Neuronal stem cell (in vitro differentiated cells): Measurements from ENCODE around the gene UFD1.

Source experiments
- DNase-seq: peaks from one replicate; pipeline ENCODE4 v3.0.0-alpha.2; 2013; ENCODE audit warnings: low spot score
- H2AFZ ChIP-seq: one replicate; pipeline ENCODE4 v1.6.1; 2013; ENCODE audit warnings: mild to moderate bottlenecking, low read length, inconsistent platforms
- H2AK5ac ChIP-seq: 2 replicates; pipeline ENCODE4 v1.6.1; 2013; ENCODE audit warnings: low read depth, mild to moderate bottlenecking, inconsistent platforms, low read length, moderate library complexity, mixed read lengths
- H2BK120ac ChIP-seq: 2 replicates; pipeline ENCODE4 v1.6.1; 2013; ENCODE audit warnings: low read depth, mild to moderate bottlenecking, inconsistent platforms, low read length, moderate library complexity, mixed read lengths
- H2BK12ac ChIP-seq: one replicate; pipeline ENCODE4 v1.6.1; 2013; ENCODE audit warnings: low read length, inconsistent platforms
- H2BK15ac ChIP-seq: 2 replicates; pipeline ENCODE4 v1.6.1; 2013; ENCODE audit warnings: mild to moderate bottlenecking, low read length, inconsistent platforms, mixed read lengths
- H2BK5ac ChIP-seq: one replicate; pipeline ENCODE4 v1.6.1; 2013; ENCODE audit warnings: inconsistent platforms, mild to moderate bottlenecking, low read length, moderate library complexity
- H3K14ac ChIP-seq: one replicate; pipeline ENCODE4 v1.6.1; 2013; ENCODE audit warnings: low read length, inconsistent platforms
- H3K18ac ChIP-seq: 2 replicates; pipeline ENCODE4 v1.6.1; 2013; ENCODE audit warnings: low read length, inconsistent platforms
- H3K23ac ChIP-seq: 2 replicates; pipeline ENCODE4 v1.6.1; 2013; ENCODE audit warnings: low read depth, mild to moderate bottlenecking, mixed read lengths, low read length, inconsistent platforms; ENCODE audit not compliant: poor library complexity
- H3K27ac ChIP-seq: replicated peaks from 3 replicates; pipeline ENCODE4 v1.5.1; 2013; ENCODE audit warnings: low read length, inconsistent platforms
- H3K27me3 ChIP-seq, 3 experiments: 2 replicates each; pipeline ENCODE4 v1.6.1; 2013; ENCODE audit warnings: low read length in 3 of 3, mild to moderate bottlenecking in 2 of 3, inconsistent platforms in 1 of 3, low read depth in 1 of 3, mixed read lengths in 1 of 3, moderate library complexity in 1 of 3; ENCODE audit not compliant: control insufficient read depth in 3 of 3, insufficient read depth in 3 of 3
- H3K36me3 ChIP-seq, 2 donors: replicated peaks in 1 of 2; 2 replicates each; pipeline ENCODE4 v1.6.1; 2013; ENCODE audit warnings: low read length in 2 of 2; ENCODE audit not compliant: control insufficient read depth in 2 of 2, insufficient read depth in 2 of 2
- H3K4ac ChIP-seq: 2 replicates; pipeline ENCODE4 v1.6.1; 2013; ENCODE audit warnings: inconsistent platforms, mild to moderate bottlenecking, low read length, moderate library complexity
- H3K4me1 ChIP-seq, 2 donors: 1 replicate in 1 of 2; 2 replicates in 1 of 2; pipeline ENCODE4 v1.6.1; 2013; ENCODE audit warnings: low read length in 2 of 2, low read depth in 1 of 2; ENCODE audit not compliant: control insufficient read depth in 2 of 2, insufficient read depth in 1 of 2
- H3K4me2 ChIP-seq: one replicate; pipeline ENCODE4 v1.6.1; 2013; ENCODE audit warnings: mild to moderate bottlenecking, low read length, inconsistent platforms; ENCODE audit not compliant: insufficient read depth, poor library complexity, severe bottlenecking
- H3K4me3 ChIP-seq, 2 donors: 2 replicates each; pipeline ENCODE4 v1.5.1; 2013; ENCODE audit warnings: low read length in 2 of 2, mild to moderate bottlenecking in 2 of 2, inconsistent platforms in 1 of 2, moderate library complexity in 1 of 2
- H3K79me1 ChIP-seq: one replicate; pipeline ENCODE4 v1.6.1; 2013; ENCODE audit warnings: low read depth, mild to moderate bottlenecking, inconsistent platforms, low read length, moderate library complexity
- H3K9ac ChIP-seq: one replicate; pipeline ENCODE4 v1.6.1; 2013; ENCODE audit warnings: mild to moderate bottlenecking, low read depth, low read length, inconsistent platforms; ENCODE audit not compliant: poor library complexity
- H3K9me3 ChIP-seq, 2 donors: replicated peaks in 1 of 2; 2 replicates each; pipeline versions ENCODE3 to v1.6.1; 2013; ENCODE audit warnings: low read length in 2 of 2, mild to moderate bottlenecking in 2 of 2, inconsistent platforms in 1 of 2, low read depth in 1 of 2, mixed read lengths in 1 of 2, moderate library complexity in 1 of 2; ENCODE audit not compliant: control insufficient read depth in 2 of 2, insufficient read depth in 1 of 2
- H4K8ac ChIP-seq: one replicate; pipeline ENCODE4 v1.6.1; 2013; ENCODE audit warnings: low read depth, mild to moderate bottlenecking, inconsistent platforms, low read length, moderate library complexity
- H4K91ac ChIP-seq: one replicate; pipeline ENCODE4 v1.6.1; 2013; ENCODE audit warnings: low read length, low read depth, mild to moderate bottlenecking, inconsistent platforms; ENCODE audit not compliant: poor library complexity
- WGBS, 2 donors: extraction: QIAGEN DNeasy Blood & Tissue Kit; methylation state at CpG; one replicate each; pipeline ENCODE4 v1.1.7; 2013; ENCODE audit warnings: missing lambda C conversion rate in 2 of 2, mixed read lengths in 1 of 2; ENCODE audit not compliant: insufficient read length in 2 of 2, insufficient replicate concordance in 1 of 2; ENCODE audit errors: extremely low coverage in 2 of 2; 5-methylcytosine and 5-hydroxymethylcytosine counted together

UFD1 gene

DNA sequence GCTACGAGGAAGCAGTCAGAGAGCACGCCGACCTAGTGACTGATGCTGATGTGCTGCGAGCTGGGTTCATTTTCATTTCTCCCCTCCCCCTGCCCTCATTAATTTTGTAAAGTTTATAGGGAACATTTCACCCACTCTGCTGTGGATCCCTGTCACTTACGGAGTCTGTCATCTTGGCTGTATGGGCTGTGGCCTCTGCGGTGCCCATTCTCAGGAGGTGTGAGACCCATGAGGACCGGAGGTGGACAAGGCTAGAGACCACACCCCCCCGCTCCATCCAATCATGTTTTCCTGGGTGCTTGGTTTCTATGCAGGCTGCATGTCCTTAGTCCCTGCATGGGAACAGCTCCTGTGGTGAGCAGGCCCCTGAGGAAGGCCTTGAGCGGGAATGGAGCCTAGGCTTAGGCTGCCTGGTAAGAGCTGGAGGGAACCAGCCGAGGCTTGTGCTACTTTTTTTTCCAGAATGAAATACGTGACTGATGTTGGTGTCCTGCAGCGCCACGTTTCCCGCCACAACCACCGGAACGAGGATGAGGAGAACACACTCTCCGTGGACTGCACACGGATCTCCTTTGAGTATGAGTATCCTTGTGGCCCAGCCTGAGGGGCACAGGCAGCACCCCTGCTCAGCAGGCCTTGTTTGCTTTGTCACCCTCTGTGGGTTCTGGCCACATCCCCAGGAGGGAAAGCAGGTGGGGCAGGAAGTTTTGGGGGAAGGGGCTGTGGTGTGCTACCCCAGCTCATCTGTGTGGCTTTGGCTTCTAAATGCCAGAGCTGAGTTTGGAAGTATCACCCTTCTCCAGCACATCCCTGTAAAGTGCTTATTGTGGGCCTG is 26.1 kb upstream of the UFD1 start:
- no peak overlapping the region for H2BK12ac ChIP-seq
- no peaks in the 10 kb centered on the region for H3K9me3 ChIP-seq
- H2BK15ac ChIP-seq, result no peak overlapping the region

DNA sequence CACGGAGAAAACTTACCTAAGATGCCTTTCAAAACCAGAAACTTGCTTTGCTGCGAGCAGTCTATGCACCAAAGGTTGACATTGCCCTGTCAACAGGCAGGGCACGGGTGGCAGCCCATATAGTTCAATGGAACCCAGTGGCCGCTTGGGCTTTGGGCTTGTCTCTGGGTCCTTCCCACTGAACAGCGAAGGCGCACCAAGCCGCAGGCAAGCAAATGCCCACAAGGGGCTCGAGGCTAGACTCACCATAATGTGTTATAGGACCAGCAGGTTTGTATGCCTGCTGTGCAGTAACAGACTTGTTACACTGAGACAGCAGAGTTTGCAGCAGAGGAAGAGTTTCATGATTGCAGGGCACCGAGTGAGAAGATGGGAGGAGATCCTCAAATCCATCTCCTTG is 24.9 kb upstream of the UFD1 start:
- H2BK5ac ChIP-seq, result no peak overlapping the region
- no peak overlapping the region for H2AK5ac ChIP-seq
- no peaks in the 10 kb centered on the region for H3K9me3 ChIP-seq
- no peak overlapping the region for H3K4ac ChIP-seq
- H3K18ac ChIP-seq, result no peak overlapping the region
- no peak overlapping the region for H3K4me2 ChIP-seq
- H3K27me3 ChIP-seq, result no peaks in the 10 kb centered on the region
- no peak overlapping the region for H2BK15ac ChIP-seq
- no peak overlapping the region for H3K27ac ChIP-seq
- no peak overlapping the region for H3K9ac ChIP-seq
- H2AFZ ChIP-seq, result no peak overlapping the region
- WGBS, 2 donors, result no CpG with 5 or more reads among the region's 9 CpGs
- no peaks in the 10 kb centered on the region for H3K4me1 ChIP-seq
- peaks cover 29 to 87% of the 10 kb centered on the region in 2 donors for H3K36me3 ChIP-seq
- peaks cover 6% of the 10 kb centered on the region for H3K79me1 ChIP-seq
- no peak overlapping the region for H2BK12ac ChIP-seq
- H3K14ac ChIP-seq, result no peak overlapping the region
- H4K8ac ChIP-seq, result no peak overlapping the region
- no peak overlapping the region for H4K91ac ChIP-seq
- no peak for DNase-seq
- H2BK120ac ChIP-seq, result no peak overlapping the region
- H3K4me3 ChIP-seq, result no peak overlapping the region
- no peak overlapping the region for H3K23ac ChIP-seq

More for the DNA sequence above, 26.1 kb upstream of the UFD1 start:
- H3K36me3 ChIP-seq, result peaks cover 29 to 87% of the 10 kb centered on the region in 2 donors
- no peak overlapping the region for H2BK120ac ChIP-seq
- peak overlapping the region; percentile 82 for H3K23ac ChIP-seq
- H4K91ac ChIP-seq, result no peak overlapping the region
- H3K14ac ChIP-seq, result peak overlapping the region; percentile 50
- H3K27ac ChIP-seq, result no peak overlapping the region
- WGBS, 2 donors, result no CpG with 5 or more reads among the region's 18 CpGs
- H3K4me1 ChIP-seq, result no peaks in the 10 kb centered on the region
- H2BK5ac ChIP-seq, result peak overlapping the region; percentile 71
- H3K9ac ChIP-seq, result no peak overlapping the region
- H3K4ac ChIP-seq, result no peak overlapping the region
- H3K79me1 ChIP-seq, result peaks cover 5% of the 10 kb centered on the region
- no peak overlapping the region for H2AFZ ChIP-seq
- H3K4me2 ChIP-seq, result no peak overlapping the region
- no peak for DNase-seq
- H3K18ac ChIP-seq, result no peak overlapping the region
- no peak overlapping the region for H4K8ac ChIP-seq
- H3K27me3 ChIP-seq, result no peaks in the 10 kb centered on the region
- no peak overlapping the region for H2AK5ac ChIP-seq
- H3K4me3 ChIP-seq, result no peak overlapping the region

DNA sequence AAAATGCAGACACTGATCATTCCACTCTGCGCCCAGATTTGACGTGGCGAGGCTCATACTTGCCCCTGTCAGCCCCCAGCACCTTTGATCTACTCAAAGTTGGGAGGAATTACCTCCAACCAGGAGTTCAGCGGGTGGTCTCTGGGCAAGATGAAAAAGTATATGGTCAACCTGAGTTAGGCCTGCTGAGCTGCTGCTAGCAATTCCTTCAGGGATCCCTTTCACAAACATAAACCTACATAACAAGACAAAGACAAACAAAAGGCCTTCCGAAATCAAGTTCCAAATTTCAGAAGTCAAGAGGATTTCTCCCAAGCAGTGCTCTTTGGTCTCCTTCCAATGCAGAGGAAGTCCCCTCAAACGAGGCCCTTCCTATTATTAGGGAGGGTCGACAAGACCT is 24.4 kb upstream of the UFD1 start:
- Histone ChIP-seq H3K4me2 (no peak overlapping the region), H3K36me3 (peaks cover 27 to 87% of the 10 kb centered on the region in 2 donors), H3K27ac (no peak overlapping the region), H3K27me3 (no peaks in the 10 kb centered on the region), H3K14ac (no peak overlapping the region), H3K4me3 (no peak overlapping the region), H2AFZ (no peak overlapping the region), H4K8ac (no peak overlapping the region), H2BK120ac (no peak overlapping the region), H3K4me1 (no peaks in the 10 kb centered on the region), H3K79me1 (peaks cover 6% of the 10 kb centered on the region), H4K91ac (no peak overlapping the region), H3K18ac (no peak overlapping the region), H3K9me3 (no peaks in the 10 kb centered on the region), H2BK15ac (no peak overlapping the region), H2BK5ac (no peak overlapping the region), H2AK5ac (no peak overlapping the region), H2BK12ac (no peak overlapping the region), H3K23ac (no peak overlapping the region), H3K9ac (no peak overlapping the region), H3K4ac (no peak overlapping the region)
- DNase-seq, result no peak
- no CpG with 5 or more reads among the region's 7 CpGs for WGBS, 2 donors

DNA sequence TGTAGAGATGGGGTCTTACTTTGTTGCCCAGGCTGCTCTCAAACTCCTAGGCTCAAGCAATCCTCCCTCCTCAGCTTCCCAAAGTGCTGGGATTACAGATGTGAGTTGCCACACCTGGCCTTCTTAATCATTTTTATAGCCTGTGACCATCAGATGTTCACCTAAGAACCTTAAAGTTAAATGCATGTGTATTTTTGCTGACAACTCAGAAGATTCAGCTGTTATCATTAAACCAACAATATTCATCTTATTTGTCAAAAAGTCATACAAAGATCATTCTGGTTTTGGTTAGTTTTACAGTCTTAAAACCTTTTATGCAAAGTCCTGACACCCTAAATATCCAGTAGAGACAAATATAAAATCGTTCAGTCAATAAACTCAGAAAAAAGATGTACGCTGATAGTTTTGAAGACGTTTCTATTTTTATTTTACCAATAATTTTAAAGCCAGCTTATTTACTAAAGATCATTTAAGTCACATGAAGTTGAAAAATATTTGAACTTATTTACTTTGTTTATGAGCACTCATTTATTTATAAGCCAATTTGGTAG is 23.0 kb upstream of the UFD1 start:
- H2AFZ ChIP-seq, result no peak overlapping the region
- H3K4me3 ChIP-seq, result no peak overlapping the region

More for the DNA sequence above, 23.0 kb upstream of the UFD1 start:
- H3K4me1 ChIP-seq, result no peaks in the 10 kb centered on the region
- no peak overlapping the region for H4K8ac ChIP-seq
- H3K23ac ChIP-seq, result no peak overlapping the region
- no peak overlapping the region for H2AK5ac ChIP-seq
- WGBS, 2 donors, result no CpG with 5 or more reads among the region's 3 CpGs
- no peak overlapping the region for H2BK120ac ChIP-seq
- H3K9ac ChIP-seq, result no peak overlapping the region
- H2BK5ac ChIP-seq, result no peak overlapping the region
- peaks cover 6% of the 10 kb centered on the region for H3K79me1 ChIP-seq
- no peaks in the 10 kb centered on the region for H3K9me3 ChIP-seq
- no peak overlapping the region for H3K27ac ChIP-seq
- no peak overlapping the region for H3K18ac ChIP-seq
- no peak overlapping the region for H2BK12ac ChIP-seq
- DNase-seq, result no peak
- H3K36me3 ChIP-seq, result peaks cover 29 to 87% of the 10 kb centered on the region in 2 donors
- no peak overlapping the region for H3K4me2 ChIP-seq
- no peaks in the 10 kb centered on the region for H3K27me3 ChIP-seq
- no peak overlapping the region for H4K91ac ChIP-seq
- H2BK15ac ChIP-seq, result no peak overlapping the region
- H3K4ac ChIP-seq, result no peak overlapping the region
- H3K14ac ChIP-seq, result no peak overlapping the region
